Measurements from ENCODE around the gene NFX1.
"Not testable (repeated sequence)": the region's sequence is repeated elsewhere in the genome, so short reads cannot be mapped to it uniquely, and the experiment has no call there.

NFX1 gene

DNA sequence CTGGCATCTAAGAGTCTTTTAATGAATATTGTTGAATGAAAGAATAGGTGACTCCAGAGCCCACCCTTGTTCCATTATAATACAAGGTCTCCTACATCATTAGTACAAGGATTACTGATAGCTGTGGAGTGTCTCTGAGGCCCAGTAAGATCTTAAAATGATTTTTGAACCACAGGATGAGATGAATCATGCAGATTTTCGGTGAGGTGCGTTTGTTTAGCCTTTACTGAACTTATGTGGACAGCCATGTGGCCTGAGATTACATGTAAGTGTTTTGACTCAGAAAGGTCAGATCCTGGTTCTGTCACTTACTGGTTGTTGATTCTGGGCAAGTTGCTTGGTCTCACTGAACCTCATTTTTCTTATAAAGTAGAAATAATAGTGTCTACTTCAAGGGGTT lies 21.6 kb downstream of the NFX1 start:
- DNase-seq, result no peak

DNA sequence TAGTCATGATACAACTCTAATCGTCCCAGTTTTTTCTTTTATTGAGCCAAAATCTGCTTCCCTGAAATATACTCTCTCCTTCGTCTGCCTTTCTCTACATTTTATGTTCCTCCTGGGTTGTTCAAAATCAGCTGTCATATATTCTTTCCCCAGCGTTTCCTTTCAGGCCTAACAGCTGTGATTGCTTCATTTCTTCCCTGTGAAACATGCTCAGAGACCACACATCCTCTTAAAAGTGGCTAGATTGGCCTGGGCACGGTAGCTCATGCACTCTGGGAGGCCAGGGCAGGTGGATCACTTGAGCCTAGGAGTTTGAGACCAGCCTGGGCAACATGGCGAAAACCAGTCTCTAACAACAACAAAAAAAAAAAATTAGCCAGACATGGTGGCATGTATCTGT lies 25.1 kb downstream of the NFX1 start:
- DNase-seq, result no peak

DNA sequence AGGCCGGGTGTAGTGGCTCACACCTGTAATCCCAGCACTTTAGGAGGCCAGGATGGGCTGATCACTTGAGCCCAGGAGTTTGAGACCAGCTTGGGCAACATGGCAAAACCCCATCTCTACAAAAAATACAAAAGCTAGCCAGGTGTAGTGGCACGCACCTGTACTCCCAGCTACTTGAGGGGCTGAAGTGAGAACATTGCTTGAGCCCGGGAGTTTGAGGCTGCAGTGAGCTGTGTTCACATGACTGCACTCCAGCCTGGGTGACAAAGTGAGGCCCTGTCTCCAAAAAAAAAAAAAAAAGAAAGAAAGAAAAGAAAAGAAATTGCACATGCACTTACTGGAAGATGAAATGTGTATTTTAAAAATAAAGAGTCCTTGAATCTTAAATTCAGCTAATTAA lies 26.8 kb downstream of the NFX1 start:
- not testable (repeated sequence) for DNase-seq

DNA sequence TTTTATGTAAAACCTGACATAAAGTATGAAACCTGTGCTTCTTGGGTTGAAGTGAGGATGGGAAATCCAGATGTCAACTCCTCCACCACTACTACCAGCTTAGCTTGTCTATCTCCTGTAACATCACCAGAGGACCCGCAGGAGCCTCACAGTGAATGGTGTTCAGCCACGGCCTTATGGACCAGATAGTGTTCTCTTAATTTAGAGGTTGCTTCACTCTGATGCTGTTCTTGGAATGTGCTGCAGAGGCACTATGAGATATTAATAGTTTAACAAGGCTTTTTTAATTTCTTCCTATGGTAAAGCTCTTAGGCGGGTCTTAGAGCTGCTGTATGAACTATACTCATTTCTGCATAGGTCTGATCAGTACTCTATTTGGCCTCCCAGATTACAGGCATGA lies 27.9 kb downstream of the NFX1 start:
- no peak for DNase-seq

DNA sequence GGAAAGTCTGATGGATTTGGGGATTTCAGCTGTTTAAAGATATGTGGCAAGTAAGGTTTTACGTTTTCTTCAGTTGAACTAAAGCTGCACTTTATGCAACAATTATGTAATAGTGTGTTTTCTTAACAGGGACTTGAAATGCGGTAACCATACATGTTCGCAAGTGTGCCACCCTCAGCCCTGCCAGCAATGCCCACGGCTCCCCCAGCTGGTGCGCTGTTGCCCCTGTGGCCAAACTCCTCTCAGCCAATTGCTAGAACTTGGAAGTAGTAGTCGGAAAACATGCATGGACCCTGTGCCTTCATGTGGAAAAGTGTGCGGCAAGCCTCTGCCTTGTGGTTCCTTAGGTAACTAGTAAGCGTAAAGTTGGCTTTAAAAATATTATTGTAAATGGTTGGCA lies 28.5 kb downstream of the NFX1 start:
- DNase-seq, result no peak

DNA sequence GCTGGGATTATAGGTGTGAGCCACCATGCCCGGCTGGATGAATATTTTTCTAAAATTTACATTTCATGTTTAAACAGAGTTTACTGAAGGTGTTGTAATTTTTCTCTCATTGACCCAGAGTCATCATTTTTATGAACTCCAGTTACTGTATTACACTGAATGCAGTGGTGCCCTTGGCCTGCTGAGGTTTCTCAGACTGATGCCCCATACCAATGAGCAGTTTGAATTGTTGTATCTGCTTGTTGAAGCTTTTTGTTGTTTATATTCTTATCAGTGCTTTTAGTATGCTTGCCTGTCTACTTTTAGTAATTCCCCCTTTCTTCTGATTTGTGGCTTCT lies 29.9 kb downstream of the NFX1 start:
- DNase-seq, result no peak

DNA sequence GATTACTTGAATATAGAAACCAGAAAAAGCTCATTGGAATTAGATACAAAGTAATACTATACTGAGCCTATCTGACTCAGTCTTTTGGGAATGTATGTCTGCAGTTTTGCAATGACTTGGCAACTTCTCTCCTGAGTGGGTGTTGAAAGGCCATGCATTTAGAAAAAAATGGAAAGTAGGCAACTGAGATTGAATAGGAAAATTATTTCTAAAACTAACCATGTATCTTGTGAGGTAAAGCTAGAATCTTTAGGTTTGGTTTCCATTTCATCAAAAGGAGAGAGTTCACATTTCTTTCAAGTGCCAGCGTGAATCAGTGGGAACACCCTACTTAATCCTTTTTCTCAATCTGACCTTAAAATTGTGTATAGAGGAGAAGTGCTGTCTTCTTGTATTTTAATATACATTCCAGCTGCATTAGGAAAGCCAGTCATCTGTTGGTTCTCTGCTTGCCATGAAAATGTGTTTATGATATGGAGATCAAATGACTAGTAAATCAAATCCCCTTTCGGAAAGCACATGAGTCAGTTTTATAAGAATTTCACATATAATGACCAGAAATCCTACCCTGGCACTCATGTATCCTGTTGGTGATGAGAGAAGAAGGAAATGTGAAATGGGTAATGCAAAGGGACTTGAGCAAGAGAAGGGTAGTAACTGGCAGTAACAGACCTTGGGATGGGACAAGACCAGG lies 30.4 kb downstream of the NFX1 start:
- peak; percentile 95 for DNase-seq

DNA sequence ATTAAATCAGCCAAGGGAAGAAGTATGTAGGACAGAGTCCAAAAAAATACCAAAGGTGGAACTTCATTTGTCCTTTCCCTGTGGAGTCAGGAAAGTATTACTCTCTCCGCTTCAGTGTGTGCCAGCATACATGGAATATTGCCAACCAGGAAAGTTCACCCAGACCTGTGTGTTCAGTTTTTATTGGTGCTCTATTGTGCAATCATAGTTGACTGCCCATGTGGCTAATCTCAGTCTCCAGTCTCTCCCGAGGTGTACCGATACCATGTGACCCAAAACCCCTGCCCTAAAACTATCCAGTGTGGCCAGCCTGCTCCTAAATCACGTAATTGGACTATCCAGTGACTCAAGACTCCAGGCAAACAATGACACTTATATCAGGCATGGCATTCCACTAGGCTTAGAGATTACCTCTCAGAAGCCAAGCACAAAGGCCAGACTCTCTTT lies 38.8 kb downstream of the NFX1 start:
- DNase-seq, result peak; percentile 54

DNA sequence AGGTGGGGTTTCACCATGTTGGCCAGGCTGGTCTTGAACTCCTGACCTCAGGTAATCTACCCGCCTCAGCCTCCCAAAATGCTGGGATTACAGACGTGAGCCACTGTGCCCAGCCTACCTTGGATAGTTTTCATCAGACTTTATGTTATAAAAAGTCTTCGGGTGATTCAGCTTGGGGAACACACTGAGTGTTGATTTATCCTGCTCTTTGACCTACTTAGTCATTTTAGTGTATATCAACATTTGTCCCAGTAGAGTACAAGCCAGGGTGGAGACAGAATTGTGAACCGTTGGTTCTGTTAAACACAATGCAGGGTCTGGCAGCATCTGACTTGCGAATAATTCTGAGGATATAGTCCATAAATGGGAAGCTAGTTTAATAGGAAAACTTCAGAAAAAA lies 39.7 kb downstream of the NFX1 start:
- DNase-seq, result peak; percentile 15

DNA sequence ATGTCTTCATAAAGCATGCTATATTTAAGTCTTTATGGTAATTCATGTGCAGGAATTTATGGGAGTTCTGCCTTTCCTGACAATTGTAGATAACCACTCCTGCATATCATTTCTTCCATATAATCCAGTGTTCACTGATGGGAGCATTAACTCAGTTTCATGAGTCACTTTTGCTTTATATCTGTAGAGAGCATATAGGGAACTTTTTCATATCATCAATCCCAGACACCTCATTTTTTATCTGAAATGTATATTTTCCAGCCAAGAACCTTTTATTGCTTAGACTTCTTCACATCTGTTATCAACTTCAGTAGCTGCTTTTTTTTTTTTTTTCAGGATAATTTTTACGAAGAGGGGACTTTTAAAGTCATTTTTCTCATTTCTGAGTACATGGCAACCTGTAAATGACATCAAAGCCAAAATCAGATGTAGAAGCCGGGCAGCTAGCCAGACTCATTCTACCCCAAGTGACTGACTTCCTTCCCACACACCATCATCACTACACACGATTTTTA lies 41.1 kb downstream of the NFX1 start:
- peak; percentile 8 for DNase-seq

DNA sequence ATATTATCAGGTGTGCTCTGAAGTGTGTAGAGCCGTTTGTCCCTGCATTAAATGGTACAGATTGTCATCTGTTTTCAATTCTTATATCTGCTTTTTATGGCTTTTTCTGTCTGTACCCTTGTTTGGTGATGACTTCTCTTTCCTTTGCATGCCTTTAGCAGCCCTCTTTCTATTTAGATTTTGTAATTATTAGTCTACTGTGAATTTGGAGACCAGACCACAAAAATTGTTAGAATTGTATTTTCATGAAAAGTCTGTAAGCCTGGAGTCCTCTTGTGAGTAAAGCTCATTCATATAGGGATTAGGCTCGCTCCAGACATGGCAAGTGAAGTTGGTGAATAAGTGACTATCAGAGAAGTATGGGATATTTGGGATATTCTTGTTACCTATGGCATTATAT lies 41.7 kb downstream of the NFX1 start:
- DNase-seq, result peak; percentile 40

DNA sequence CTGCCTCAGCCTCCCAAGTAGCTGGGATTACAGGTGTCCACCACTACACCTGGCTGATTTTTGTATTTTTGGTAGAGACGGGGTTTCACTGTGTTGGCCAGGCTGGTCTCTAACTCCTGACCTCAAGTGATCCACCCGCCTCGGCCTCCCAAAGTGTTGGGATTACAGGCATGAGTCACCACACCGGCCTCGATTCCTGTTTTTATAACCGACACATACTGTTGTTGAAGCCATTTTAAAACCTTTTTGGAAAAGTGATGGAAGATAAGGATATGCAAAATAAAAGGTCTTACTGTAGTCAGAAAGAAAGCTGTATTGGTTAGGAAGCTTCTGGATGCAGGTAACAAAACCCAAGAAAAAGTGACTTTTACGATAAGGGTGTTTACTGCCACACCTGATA lies 42.6 kb downstream of the NFX1 start:
- not testable (repeated sequence) for DNase-seq

DNA sequence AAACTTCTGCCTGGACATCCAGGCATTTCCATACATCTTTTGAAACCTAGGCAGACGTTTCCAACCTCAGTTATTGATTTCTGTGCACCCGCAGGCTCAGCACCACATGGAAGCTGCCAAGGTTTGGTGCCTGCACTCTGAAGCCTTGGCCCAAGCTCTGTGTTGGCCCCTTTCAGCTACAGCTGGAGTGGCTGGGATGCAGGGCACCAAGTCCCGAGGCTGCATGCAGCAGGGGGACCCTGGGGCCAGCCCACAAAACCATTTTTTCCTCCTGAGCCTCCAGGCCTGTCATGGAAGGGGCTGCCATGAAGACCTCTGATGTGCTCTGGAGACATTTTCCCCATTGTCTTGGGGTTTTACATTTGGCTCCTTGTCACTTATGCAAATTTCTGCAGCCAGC lies 49.9 kb downstream of the NFX1 start:
- DNase-seq, result no peak

DNA sequence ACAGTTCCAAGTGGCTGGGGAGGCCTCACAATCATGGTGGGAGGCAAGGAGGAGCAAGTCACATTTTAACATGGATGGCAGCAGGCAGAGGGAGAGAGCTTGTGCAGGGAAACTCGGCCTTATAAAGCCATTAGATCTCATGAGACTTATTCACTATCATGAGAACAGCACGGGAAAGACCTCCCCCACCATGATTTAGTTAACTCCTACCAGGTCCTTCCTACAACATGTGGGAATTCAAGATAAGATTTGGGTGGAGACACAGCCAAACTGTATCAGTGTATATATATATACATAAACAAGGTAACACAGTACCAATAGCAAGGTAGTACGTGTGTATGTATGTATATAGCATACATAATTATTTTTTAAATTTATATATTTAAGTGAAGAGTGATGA lies 50.9 kb downstream of the NFX1 start:
- no peak for DNase-seq

DNA sequence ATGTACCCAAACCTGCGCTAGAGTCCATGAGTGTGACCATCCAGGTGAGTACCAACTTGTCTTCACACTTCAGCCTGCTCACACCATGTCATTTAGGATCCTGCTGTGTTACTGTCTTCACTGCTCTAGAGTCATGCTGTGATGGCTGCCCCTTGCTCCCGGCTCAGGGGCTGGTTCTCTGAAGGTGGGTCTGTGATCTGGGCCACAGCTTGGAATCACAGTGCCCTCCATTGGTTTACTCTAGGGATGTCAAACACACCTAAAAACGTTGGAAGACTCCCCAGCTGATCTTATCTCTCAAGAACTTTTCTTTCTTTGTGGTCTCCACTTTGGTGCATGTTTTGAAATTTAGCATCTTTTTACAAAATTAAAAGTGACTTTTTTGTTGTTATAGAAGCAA lies 53.8 kb downstream of the NFX1 start:
- DNase-seq, result no peak

DNA sequence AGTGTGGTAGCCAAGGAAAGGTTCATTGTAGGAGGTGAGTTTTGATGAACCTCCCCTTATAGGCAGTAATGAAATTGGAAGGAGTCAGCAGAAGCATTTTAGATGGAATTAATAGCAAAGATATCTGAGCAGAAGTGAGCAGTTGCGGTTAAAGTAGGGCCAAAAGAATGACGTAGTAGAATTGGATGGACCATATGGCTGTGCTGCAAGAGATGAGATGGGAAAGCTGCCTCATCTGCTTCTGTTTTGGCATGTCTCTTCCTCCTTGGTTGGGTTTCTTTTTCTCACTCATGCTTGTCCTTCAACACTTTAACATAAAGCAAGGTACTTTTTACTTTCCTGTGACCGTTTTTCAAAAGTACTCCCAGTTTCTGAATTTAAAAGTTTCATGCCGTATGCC lies 56.2 kb downstream of the NFX1 start:
- DNase-seq, result no peak

DNA sequence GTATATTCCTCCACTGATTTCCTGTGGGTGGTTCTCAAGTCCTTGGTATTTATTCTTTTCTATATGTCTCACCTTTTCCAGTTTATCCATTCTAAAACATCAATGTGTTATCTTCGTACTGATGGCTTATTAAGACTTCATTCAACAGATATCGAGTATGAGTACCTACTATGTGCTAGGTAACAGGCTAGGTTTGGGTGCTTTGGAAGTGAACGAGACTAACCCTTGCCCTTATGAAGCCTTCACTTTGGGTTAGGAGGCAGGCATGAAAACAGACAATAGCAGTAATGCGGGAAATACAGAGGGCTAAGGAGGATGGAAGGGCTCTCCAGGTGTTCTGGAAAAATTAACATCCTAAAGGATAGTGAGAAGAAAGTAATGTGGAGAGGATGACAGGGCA lies 58.7 kb downstream of the NFX1 start:
- DNase-seq, result no peak

DNA sequence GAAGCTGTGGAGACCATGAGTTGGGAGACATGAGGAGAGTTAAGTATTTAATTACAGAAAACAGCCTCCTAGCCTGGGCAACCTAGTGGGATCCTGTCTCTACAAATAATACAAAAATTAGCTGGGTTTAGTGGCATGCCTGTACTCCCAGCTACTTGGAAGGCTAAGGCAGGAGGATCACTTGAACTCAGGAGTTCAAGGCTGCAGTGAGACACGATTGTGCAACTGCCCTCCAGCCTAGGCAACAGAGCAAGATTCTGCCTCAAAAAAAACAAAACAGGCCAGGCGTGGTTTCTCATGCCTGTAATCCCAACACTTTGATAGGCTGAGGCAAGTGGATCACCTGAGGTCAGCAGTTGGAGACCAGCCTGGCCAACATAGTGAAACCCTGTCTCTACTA lies 59.4 kb downstream of the NFX1 start:
- DNase-seq, result no peak

DNA sequence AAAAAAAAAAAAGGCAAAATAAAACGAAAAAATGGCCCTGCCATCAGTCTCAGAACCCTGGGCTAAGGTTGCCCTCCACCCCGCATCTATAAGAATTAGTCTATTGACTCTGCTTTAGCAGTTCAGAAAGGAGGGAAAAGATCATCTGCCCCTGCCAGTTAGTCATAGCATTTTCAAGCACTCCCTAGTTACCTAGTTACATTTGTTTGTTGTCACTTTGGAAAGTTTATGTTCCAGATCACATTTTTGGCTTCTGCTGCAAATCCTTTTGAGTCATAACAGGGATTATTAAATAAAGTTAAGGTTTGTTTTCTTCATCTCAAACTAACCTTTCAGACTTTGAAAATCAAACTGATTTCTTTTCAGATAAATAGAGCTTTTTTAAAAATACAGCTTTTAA lies 60.0 kb downstream of the NFX1 start:
- peak; percentile 18 for DNase-seq

DNA sequence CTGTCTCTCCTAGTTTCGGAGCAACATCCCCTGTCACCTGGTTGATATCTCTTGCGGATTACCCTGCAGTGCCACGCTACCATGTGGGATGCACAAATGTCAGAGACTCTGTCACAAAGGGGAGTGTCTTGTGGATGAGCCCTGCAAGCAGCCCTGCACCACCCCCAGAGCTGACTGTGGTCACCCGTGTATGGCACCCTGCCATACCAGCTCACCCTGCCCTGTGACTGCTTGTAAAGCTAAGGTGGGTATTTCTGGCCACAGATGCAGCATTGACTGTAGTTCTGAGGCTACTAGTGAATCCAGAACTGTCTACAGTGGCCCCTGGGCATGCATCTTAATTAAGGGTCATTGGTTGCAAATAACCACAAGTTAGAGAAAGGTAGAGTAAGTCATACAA lies 61.2 kb downstream of the NFX1 start:
- no peak for DNase-seq

DNA sequence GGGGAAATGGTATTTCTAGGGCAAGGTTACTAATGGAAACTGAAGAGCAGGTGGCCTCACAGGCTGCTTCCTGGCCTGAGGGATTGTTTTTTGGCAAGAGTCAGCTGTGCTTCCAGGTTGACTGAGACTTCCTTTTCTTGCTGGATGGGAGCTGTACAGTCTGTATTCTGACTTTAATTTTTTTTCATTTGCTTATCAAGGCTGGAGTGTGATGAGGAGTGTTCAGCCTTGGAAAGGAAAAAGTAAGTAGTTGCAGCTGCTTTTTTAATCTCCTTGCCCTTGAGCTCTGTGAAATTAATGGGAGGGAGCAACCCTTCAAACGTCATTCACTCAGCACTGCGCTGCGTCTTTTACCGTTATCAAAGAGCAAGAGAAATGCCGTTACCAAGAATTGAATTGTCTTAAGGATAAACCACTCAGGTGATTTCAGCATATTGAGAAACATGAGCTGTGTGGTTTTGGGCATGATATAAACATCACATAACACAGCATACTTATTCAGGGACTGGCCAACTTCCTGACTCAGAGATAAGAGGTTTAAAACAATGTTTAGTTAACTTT lies 64.4 kb downstream of the NFX1 start:
- DNase-seq, result no peak

DNA sequence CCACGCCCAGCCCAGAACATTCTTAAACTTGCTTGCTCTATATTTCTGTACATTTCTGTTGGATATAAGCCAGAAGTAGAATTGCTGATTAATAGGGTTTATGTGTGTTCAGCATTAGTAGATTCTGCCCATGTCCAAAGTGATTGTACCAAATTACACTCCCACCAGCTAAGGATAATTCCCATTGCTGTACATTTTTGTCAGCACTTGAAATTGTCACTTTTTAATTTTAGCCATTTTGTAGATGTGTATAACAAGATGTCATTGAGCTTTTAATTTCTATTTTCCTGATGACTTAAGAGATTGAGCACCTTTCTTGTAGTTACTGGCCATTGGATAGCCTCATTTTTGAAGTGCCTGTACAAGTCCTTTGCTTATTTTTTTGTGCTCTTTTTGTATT lies 65.6 kb downstream of the NFX1 start:
- no peak for DNase-seq

DNA sequence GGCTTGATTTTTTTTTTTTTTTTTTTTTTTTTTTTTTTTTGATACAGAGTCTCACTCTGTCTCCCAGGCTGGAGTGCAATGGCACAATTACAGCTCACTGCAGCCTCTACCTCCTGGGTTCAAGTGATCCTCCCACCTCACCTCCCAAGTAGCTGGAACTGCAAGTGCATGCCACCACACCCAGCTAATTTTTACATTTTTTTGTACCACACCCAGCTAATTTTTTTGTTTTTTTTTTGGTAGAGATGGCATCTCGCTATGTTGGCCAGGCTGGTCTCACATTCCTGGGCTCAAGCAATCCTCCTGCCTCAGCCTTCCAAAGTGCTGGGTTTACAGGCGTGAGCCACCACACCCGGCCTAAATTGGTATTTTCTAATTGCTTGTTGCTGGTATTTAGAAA lies 68.3 kb downstream of the NFX1 start:
- DNase-seq, result not testable (repeated sequence)

DNA sequence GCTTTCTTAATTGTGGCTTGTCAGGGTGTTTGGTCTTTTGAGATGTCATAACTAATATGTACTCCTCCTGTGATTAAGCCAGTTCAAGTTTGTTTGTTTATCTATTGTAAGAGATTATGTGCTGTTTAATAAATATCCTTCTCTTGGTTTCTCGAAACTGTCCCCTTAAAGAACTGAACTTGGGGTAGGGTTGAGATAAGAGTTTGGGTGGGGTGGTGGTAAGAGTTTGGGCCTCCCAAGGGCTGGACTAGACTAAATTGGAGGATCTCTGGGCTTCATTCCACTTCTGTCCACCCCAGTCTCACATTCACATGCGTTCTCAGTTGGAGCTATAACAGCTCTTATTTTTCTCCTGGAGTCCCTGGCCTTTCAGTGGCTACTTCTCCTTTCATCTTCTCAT lies 73.8 kb downstream of the NFX1 start:
- DNase-seq, result no peak

DNA sequence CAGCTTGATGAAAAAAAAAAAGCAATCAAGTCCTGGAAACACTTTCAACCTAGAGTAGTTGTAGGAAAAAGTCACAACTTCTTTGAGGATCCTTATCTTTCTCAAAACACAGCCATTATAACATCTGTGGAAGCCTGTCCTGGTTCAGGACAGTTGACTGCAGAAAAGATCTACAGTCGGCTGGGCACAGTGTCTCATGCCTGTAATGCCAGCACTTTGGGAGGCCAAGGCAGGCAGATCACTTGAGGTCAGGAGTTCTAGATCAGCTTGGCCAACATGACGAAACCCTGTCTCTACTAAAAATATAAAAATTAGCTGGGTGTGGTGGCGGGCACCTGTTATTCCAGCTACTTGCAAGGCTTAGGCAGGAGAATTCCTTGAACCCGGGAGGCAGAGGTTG lies 74.5 kb downstream of the NFX1 start:
- not testable (repeated sequence) for DNase-seq
